ENCODE measurements around the gene VPS13D.
"Not testable (repeated sequence)": the region's sequence is repeated elsewhere in the genome, so short reads cannot be mapped to it uniquely, and the experiment has no call there.

The VPS13D gene

GRCh38 chr1:12524266-12524665 lies 294.4 kb downstream of the VPS13D start:
- no peak for DNase-seq

- no peak for DNase-seq
Observed at GRCh38 chr1:12525311-12526181, 295.7 kb downstream of the VPS13D start.

- no peak for DNase-seq
Observed at GRCh38 chr1:12527564-12527963, 297.7 kb downstream of the VPS13D start.

GRCh38 chr1:12528021-12528852 lies 298.4 kb downstream of the VPS13D start:
- no peak for DNase-seq

- DNase-seq: no peak
Observed at GRCh38 chr1:12529640-12530174, 299.9 kb downstream of the VPS13D start.

GRCh38 chr1:12530462-12531178 lies 300.8 kb downstream of the VPS13D start:
- DNase-seq: no peak

- no peak for DNase-seq
Observed at GRCh38 chr1:12531179-12531499, 301.3 kb downstream of the VPS13D start.

- DNase-seq: no peak
Observed at GRCh38 chr1:12532405-12533315, 302.8 kb downstream of the VPS13D start.

- no peak for DNase-seq
Observed at GRCh38 chr1:12536023-12536639, 306.3 kb downstream of the VPS13D start.

- no peak for DNase-seq
Observed at GRCh38 chr1:12537294-12537693, 307.5 kb downstream of the VPS13D start.

GRCh38 chr1:12537906-12538461 lies 308.2 kb downstream of the VPS13D start:
- no peak for DNase-seq

GRCh38 chr1:12538536-12538935 lies 308.7 kb downstream of the VPS13D start:
- DNase-seq: not testable (repeated sequence)

- DNase-seq: no peak
Observed at GRCh38 chr1:12539320-12539704, 309.5 kb downstream of the VPS13D start.

- DNase-seq: no peak
Observed at GRCh38 chr1:12539705-12540579, 310.1 kb downstream of the VPS13D start.

- DNase-seq: no peak
Observed at GRCh38 chr1:12540580-12541273, 310.9 kb downstream of the VPS13D start.

GRCh38 chr1:12541274-12542137 lies 311.7 kb downstream of the VPS13D start:
- DNase-seq: no peak

GRCh38 chr1:12542138-12542465 lies 312.3 kb downstream of the VPS13D start:
- DNase-seq: no peak
